NCI-H2196 (cell line): ENCODE measurements around the gene CCDC61.
A peak's percentile ranks its signal among the peaks of the same experiment; 100 is the strongest.

ENCODE experiments used
- DNase-seq: peaks from one replicate; lab custom pipeline; 2025; ENCODE audit not compliant: unreplicated experiment; lab: John Stamatoyannopoulos, UW

CCDC61 gene

DNA sequence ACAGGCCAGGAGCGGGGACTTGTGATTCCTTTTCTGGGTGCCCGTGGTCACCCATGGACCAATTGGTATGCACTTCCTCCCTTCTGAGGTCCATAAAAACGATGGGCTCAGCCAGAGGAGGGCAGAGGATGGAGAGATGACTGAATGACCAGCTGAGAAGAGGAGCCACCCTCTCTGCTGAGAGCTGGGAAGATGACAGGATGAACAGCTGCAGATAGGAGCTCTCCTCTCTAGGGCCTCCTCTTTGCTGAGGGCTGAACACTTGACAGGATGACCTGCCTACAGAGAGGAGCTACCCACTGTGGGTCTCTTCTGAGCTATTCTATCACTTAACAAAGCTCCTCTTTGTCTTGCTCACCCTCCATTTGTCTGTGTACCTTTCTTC, 41.5 kb downstream of the CCDC61 start:
- DNase-seq: no peak

DNA sequence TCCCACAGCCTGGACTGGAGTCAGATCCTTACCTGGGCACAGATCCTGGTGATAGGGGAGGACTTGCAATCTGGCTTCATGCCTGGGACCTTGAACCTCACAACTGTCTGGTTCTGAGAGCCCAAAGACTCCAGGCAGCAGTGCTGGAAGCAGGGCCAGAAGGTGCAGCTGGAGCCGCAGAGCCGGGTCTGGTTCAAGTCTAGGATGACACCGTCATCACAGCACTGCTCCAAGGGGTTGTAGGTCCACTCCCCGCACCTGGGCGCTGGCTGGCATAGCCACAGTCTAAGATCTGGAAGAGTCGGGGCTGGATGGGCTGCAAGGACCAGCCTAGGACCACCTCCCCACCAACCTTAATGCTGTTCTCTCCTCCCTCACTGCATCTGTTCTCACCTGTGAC, 44.9 kb downstream of the CCDC61 start:
- DNase-seq: no peak

DNA sequence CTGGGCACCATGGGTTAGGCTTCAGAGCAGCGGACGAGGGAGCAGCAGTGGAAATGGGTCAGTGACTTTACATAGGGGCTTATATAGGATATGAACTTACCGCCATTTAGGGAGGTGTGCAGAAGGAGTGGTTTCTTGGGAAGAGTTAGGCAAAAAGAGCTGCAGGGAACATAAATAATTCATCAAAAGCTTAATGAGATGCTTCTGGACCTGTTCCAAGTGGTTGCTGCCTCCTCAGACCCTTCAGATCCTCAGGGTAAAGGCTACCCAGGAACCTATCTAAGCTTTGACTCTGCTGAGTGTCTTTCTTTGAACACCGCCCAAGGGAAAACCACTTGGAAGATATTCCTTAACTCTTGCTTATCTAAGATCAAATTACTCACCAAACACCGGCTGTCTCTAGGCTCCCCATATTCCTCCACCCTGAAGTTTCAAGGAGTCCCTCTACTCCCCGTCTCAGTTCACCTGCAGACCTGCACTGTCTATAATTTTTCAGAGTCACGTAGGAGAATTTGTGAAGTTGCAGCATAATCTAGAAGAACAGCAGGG, 45.8 kb downstream of the CCDC61 start, which contains the start of gene IGFL4:
IGFL4 (minus strand) TSS at position 51 of the 549 bp plus-strand sequence; CDS start at position 11, 40 bp downstream.
- DNase-seq: peak; percentile 61

DNA sequence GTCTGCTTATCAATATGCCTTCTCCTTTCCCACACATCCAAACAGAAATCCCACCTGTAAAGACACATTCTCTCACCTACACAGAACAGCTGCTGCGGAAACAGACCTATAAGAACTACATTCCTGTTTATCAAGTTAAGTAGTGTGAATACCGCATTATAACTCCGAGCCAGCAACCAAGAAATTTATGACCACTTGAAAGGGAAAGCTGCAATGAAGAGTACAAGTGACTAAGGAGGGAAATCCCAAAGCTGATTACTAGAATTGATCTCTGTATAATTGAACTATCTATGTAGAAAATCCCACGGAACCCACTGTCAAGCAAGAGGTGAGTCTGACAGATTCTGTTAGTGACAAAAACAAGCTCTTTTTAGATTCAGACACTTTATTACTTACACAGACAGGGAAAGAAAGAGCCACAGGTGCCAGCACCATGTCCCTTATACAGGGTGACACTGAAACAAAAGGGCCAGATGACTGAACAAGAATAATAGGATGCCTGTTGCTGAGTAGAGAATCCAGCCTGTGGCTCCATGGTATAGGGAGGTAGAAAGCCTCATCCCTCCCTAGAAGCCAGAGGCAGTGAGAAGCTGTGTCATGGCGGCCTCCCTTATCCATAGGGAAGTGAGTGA, 47.1 kb downstream of the CCDC61 start:
- no peak for DNase-seq

DNA sequence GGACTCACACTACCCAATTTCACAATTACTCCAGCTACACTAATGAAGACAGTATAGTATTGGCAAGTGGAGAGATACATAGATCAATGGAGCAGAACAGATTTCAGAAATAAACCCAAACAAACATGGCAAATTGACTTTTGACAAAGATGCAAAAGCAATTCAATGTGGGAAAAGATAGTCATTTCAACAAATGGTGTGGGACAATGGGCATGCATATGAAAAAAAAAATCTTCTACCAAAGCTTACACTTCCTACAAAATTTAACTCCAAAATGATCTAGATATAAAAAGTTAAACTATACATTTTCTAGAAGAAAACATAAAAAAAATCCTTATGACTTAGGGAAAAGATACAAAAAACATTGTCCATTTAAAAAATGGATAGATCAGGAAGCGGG, 48.3 kb downstream of the CCDC61 start:
- DNase-seq: no peak

DNA sequence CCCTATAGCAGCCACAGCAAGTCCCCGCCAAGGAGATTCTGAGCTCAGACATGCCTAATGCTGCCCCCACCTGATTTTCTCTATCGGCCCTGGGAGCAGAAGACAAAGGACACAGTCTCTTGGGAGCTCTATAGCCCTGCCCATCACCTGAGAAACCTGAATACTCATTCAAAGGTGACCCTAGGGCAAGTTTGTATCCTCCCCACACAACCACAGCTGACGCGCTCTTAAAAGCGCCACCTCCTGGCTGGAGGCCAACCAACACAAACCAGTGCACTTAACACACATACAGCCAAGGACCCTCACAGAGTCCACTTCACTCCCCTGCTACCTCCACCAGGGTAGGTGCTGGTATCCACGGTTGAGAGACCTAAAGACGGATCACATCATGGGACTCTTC, 54.3 kb downstream of the CCDC61 start:
- no peak for DNase-seq

DNA sequence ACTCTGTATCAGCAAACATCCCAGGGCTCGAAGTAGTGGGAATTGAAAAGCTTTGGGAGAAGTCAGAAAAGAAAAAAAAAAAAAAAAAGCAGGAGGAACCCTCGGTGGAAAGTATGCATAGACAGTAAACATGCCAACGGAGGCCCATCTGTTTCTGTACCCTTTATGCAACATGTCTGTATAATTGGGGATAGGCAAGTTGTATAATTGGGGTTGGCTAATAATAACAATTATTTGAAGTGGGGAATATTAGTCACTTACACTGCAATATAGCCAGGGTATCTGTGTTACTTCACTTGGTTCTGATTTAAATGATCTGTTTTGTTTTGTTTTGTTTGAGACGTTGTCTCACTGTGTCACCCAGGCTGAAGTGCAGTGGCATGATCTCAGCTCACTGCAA, 57.6 kb downstream of the CCDC61 start:
- no peak for DNase-seq

DNA sequence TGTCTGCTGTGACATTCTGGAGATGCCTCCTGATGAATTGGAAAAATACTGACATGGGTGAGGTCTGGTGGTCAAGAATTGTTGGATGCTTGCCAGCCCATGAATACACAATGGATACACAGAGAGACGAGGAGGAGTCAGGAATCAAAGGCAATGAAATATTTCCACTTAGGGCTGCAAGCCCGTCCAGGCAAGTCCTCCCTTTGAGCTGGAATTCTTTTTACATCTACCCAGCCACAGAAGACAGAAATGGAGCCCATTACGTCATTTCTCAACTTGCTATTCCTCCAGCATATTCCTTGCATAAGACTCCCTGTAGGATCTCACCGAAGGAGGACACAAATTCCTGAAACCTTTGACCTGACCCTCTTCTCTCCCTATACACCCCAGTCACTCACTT, 61.3 kb downstream of the CCDC61 start:
- DNase-seq: no peak

DNA sequence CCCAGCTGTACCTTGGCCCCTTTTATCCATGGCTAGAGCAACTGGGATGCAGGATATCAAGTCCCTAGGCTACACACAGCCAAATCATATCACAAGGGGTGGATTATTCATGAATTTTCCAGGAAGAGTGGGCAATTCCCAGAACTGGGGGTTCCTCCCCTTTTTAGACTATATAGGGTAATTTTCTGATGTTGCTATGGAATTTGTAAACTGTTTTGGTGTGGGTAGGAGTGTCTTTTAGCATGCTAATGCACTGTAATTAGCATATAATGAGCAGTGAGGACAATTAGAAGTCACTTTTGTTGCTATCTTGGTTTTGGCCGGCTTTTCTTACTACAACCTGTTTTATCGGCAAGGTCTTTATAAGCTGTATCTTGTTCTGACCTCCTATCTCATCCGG, 63.5 kb downstream of the CCDC61 start:
- no peak for DNase-seq

DNA sequence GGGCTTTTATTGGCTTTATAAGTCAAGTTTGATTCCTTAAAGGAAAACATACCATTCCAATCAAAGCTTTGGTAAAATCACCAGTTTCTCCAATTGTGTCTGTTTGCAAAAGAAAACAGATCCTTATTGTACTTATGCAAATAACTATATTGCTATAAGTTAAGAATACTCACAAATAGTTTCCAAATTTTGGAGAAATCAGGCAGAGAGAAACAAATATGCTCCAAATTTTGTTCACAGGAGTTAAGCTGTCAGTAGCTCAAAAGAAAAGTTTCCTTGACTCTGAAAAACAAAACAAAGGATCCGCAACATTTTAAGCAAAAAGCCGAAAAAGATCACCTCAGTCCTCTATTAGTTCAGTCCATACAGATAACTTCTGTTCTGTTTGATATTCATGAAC, 64.7 kb downstream of the CCDC61 start:
- DNase-seq: no peak

DNA sequence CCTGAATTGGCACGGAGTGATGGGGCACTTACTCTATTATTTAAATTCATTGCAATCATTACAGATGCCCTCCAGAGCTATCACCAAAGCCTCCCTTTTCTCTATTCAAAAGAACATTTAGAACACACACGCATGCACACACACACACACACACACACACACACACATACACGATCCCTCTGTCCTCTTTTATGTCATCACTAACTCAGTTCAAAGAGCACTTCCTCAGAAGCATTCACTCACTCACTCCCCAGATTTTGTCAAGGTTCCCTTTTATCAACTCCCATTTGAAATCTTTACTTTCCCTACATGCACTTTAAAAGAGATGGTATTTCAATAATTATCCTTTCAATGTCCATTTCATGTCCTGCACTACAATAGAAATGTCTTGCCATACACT, 67.9 kb downstream of the CCDC61 start:
- no peak for DNase-seq

DNA sequence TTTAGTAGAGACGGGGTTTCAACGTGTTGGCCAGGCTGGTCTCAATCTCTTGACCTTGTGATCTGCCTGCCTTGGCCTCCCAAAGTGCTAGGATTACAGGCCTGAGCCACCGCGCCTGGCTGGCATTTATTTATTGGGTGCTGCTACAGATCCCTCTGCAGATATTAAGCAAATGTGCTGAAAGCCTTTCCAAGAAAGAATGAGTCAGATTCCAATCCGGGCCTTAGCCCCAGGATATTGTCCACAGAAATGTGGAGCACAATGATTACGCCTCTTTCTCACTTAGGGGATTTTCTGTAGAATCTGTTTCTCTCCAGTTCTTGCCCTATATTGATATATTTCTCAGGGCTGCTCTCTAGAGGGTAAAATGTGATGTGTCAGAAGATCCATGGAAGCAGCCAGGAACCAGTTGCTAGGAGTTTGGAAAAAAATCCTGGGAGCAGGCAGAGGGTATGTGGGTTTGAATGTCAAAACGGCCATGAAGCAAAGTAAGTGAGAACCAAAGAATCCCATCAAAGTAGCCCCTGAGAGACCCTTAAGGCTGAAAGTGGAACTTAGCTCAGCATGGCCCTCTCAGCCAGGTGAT, 70.3 kb downstream of the CCDC61 start:
- DNase-seq: no peak

DNA sequence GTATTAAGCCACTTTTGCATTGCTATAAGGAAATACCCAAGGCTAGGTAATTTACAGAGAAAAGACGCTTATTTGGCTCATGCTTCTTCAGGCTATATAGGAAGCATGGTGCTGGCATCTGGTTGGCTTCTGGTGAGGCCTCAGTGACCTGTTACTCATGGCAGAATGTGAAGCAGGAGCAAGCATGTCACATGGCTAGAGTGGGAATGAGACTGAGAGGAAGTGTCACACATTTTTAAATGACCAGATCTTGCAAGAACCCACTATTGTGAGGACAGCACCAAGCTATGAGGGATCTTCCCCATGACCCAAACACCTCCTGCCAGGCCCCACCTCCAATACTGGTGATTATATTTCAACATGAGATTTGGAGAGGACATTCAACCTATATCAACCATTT, 71.2 kb downstream of the CCDC61 start:
- no peak for DNase-seq

DNA sequence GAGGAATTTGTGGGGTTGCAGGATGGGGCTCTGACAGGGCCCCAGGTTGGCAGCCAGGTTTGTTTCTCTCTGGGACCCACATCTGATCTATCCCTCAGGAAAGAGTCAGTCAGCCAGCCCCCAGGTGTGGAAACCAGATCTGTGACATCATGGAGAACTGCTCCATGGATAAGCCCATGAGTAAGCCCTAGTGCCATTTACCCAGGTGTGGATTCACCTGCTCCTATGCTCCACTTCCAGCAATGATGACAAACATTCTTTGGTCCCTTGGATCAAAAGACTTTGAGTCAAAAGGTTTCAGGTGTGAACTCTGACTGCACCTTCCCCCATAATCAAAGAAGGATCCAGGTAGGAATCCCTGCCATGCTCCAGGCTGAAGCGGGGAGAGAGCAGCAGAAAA, 72.4 kb downstream of the CCDC61 start:
- DNase-seq: no peak
